Stimulated activated CD4-positive, alpha-beta T cell treated with anti-CD3 and anti-CD28 coated beads, Interleukin-15, amount 100 ng/mL, for 48 hours (primary cell): ENCODE data around the gene NT5DC2.

Experiments used
- DNase-seq, 2 donors: peaks; one replicate each; pipeline ENCODE4 v3.0.0-alpha.2; 2020; ENCODE audit warnings: low read depth in 2 of 2

Gene NT5DC2

GRCh38 chr3:52533623-52534280, at the start of gene NT5DC2:
Gene NT5DC2, minus strand, starts transcription at chr3:52533857. Its CDS starts 120 bp downstream, at chr3:52533737.
- peak in 1 of 2 donors; percentile 62 for DNase-seq

GRCh38 chr3:52574056-52574965, 40.7 kb upstream of the NT5DC2 start:
- DNase-seq: no peak

DNA sequence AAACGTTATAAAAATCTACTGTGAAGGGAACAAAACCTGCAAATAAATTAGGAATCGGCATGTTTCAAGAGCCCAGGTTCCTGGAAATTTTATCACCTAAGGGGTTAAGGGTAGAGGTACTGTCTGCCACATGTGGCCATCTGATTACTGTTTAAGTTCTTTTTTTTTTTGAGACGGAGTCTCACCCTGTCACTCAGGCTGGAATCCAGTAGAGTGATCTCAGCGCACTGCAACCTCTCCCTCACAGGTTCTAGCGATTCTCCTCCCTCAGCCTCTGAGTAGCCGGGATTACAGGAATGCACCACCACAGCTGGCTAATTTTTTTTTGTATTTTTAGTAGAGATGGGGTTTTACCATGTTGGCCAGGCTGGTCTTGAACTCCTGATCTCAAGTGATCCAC, 38.6 kb upstream of the NT5DC2 start:
- no peak for DNase-seq

DNA sequence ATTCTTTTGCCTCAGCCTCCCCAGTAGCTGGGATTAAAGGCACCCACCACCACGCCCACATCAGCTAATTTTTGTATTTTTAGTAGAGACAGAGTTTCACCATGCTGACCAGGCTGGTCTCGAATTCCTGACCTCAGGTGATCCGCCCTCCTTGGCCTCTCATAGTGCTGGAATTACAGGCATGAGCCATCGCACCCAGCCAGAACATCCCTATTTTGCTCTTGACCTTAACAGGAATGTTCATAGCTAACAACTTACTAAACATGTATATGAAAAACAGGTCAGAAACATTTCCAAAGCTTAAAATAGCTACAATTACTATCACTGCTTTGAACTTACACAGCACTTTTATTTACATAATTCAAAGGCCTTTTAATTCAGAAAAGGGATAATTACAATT, 36.4 kb upstream of the NT5DC2 start:
- DNase-seq: no peak

DNA sequence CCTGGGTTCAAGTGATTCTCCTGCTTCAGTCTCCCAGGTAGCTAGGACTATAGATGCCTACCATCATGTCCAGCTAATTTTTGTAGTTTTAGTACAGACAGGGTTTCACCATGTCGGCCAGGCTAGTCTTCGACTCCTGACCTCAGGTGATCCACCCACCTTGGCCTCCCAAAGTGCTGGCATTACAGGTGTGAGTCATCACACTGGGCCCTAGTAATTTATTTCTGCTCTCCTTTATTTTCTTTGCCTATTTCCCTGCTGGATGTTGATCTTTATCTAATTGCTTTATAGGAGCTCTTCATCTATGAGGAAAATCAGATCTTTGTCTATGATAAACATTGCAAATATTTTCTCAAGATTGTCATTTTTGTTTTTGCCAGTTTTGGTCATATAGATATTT, 34.4 kb upstream of the NT5DC2 start:
- DNase-seq: no peak

- no peak for DNase-seq
Observed at GRCh38 chr3:52563984-52564383, 30.3 kb upstream of the NT5DC2 start.

- no peak for DNase-seq
Observed at GRCh38 chr3:52561028-52561747, 27.5 kb upstream of the NT5DC2 start.

GRCh38 chr3:52558436-52558835, 24.8 kb upstream of the NT5DC2 start:
- DNase-seq: no peak

GRCh38 chr3:52557011-52557960, 23.6 kb upstream of the NT5DC2 start:
- no peak for DNase-seq

DNA sequence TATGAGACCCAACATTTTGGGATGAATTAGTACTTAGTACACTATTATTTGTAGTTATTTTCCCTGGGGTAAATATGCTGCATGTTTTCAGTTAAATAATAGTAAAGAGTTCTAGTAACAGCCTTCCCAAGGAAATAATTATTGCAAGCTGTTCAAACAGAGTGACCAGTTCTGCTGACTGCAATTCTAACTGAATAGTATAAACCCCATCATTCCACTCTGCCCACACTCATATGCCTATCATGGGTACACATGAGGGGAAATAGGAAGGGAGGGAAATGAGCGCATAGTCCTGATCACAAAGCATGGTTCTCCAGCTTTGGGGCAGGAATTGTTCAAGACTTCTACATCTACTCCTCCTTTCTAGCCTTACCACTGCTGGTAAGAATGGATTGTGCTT, 21.4 kb upstream of the NT5DC2 start:
- no peak for DNase-seq

GRCh38 chr3:52554026-52554755, 20.5 kb upstream of the NT5DC2 start:
- no peak for DNase-seq

- no peak for DNase-seq
Observed at GRCh38 chr3:52552089-52552488, 18.4 kb upstream of the NT5DC2 start.

- DNase-seq: no peak
Observed at GRCh38 chr3:52551118-52551517, 17.5 kb upstream of the NT5DC2 start.

DNA sequence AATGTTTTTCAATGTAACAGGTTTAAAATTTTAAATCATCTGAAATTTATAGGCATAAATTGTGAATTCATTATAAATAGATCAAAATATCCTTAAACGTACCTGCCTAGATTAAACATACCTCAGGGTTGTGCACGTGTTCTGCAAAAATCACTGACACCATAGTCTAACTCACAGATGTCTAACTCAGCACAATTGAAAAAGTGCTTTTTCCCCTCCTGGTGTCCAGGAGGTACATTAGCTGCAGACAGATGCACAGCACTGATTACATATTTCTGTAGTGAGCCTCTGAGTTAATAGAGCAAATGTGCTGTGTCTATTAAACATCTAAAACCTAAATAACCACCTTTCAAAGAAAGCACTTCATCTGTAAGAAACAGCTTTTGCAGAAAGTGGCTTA, 13.5 kb upstream of the NT5DC2 start:
- DNase-seq: no peak

- no peak for DNase-seq
Observed at GRCh38 chr3:52546111-52546901, 12.6 kb upstream of the NT5DC2 start.

GRCh38 chr3:52544937-52545336, 11.3 kb upstream of the NT5DC2 start:
- DNase-seq: no peak

- DNase-seq: no peak
Observed at GRCh38 chr3:52541050-52541449, 7.4 kb upstream of the NT5DC2 start.

DNA sequence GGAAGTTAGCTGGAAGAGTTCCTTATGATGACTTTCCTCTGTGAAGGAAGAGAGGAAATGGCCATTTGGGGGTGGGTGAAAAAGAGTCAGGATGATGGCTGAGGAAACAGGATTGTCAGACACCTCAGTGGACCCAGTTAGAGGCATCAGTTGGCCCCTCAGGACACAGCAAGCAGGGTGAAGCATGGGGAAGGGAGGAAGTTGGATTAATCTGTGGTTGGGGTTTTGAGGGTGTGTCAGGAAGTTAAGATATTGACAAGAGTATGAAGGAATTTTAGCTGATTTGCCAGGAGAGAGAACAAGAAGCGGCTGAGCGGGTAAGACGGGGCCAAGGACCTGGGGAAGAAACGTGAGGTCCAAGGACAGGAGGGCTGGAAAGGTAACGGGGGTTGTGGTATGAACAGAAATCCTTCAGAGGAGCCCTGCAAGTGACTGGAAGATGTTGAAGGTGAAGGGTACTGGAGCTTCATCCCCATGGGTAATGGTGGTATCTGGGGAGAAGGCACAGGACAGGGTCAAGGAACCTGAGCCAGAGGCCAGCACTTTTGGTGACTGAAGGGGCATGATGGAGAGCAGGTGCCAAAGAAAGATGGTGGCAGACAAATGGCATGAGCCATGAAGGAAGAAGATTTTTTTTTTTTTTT, 5.5 kb upstream of the NT5DC2 start:
- DNase-seq: no peak

DNA sequence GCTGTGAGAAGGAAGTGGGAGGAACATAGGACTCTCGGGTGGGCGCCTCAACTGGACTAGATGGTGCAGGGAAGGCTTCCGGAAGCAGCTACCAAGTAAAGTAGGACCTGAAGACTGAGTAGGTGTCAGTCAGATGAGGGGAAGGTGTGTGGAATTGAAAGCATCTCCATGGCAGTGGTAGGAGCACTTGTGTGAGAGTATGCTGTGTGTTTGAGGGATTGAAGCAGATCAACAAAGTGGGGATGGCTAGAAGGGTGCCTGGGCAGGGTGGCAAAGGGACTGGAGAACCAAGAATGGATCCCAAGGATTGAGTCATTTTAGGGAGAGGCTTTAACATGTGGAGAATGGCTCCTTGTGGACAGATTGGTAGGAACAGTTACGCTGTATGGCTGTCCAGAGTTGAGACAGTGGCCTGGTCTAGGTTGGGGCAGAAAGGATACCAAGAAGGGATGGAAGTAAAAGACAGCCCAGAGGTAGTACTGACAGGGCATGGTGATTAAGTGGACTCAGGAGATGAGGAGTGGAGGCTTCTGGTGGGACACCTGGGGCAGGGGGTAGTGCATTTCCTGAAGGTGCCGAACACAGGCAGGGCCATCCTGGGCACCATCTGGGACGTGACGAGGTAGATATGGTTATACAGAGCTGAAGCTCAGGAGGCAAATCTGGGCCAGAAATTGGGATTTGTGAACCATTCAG, 4.2 kb upstream of the NT5DC2 start:
- no peak for DNase-seq
